ENCODE data around the gene GAB2. TPM values are rescaled to one million over a fixed set of nuclear protein-coding genes. Genes with fewer than 3 reads are reported as not detected.
A peak's percentile ranks its signal among the peaks of the same experiment; 100 is the strongest.
"Not testable (repeated sequence)": the region's sequence is repeated elsewhere in the genome, so short reads cannot be mapped to it uniquely, and the experiment has no call there.

Gene GAB2
- total RNA-seq, 4 donors from 2014 or later: 8.1 to 18.1 (median 13.4) TPM

DNA sequence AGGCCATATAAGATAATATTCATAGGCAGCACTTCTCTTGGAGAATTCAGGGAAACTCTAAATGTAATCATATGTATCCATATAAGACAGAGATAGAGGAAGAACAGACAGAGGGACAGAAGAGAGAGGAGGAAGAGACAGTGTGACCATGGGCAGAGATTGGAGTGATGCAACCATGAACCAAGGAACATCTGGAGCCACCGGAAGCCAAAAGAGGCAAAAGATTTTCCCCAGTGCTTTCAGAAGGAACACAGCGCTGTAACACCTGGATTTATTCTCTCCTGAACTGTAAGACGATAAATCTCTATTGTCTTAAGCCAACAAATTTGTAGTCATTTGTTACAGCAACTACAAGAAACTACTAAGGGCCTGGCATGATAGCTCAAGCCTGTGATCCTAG lies 57.7 kb downstream of the GAB2 start:
- 88 to 98% methylated on average over 3 of the region's 3 CpGs for WGBS, 2 donors

DNA sequence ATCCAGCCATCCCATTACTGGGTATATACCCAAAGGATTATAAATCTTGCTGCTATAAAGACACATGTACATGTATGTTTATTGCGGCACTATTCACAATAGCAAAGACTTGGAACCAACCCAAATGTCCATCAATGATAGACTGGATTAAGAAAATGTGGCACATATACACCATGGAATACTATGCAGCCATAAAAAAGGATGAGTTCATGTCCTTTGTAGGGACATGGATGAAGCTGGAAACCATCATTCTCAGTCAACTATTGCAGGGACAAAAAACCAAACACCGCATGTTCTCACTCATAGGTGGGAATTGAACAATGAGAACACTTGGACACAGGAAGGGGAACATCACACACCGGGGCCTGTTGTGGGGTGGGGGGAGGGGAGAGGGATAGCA lies 59.7 kb downstream of the GAB2 start:
- H3K27me3 ChIP-seq; intact Hi-C loops (cut with DNase I); H3K27ac ChIP-seq; DNase-seq; H3K4me3 ChIP-seq (replicated peaks in 1 of 3); H3K36me3 ChIP-seq; H3K9me3 ChIP-seq: not testable (repeated sequence)
- peaks cover 4 to 17% of the 10 kb centered on the region in 2 donors for H3K4me1 ChIP-seq
- 83 to 92% methylated on average over 2 to 3 of the region's 3 CpGs for WGBS, 2 donors

More for the DNA sequence above, 57.7 kb downstream of the GAB2 start:
- Histone ChIP-seq H3K27ac (no peak overlapping the region), H3K4me1 (peaks cover under 1 to 6% of the 10 kb centered on the region in 2 donors), H3K27me3 (no peaks in the 10 kb centered on the region), H3K36me3 (no peaks in the 10 kb centered on the region), H3K9me3 (no peaks in the 10 kb centered on the region), H3K4me3 (replicated peaks in 1 of 3) (no peak overlapping the region)
- DNase-seq: no peak
- intact Hi-C loops (cut with DNase I): no loop called here
- TF ChIP-seq POLR2A (IDR thresholded peaks at IDR 0.05): no peak
- no peak for TF ChIP-seq CTCF (IDR thresholded peaks at IDR 0.05)

DNA sequence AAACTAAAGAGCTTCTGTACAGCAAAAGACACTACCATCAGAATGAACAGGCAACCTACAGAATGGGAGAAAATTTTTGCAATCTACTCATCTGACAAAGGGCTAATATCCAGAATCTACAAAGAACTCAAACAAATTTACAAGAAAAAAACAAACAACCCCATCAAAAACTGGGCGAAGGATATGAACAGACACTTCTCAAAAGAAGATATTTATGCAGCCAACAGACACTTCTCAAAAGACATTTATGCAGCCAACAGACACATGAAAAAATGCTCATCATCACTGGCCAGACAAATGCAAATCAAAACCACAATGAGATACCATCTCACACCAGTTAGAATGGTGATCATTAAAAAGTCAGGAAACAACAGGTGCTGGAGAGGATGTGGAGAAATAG lies 60.2 kb downstream of the GAB2 start:
- intact Hi-C loops (cut with DNase I); H3K27me3 ChIP-seq; H3K36me3 ChIP-seq; H3K9me3 ChIP-seq; H3K27ac ChIP-seq; H3K4me3 ChIP-seq (replicated peaks in 1 of 3); DNase-seq: not testable (repeated sequence)
- 93 to 97% methylated on average over 1 of the region's 1 CpG for WGBS, 2 donors
- H3K4me1 ChIP-seq: peaks cover 4 to 21% of the 10 kb centered on the region in 2 donors

- WGBS, 2 donors: 94 to 96% methylated on average over 3 of the region's 3 CpGs
- H3K36me3 ChIP-seq; H3K27ac ChIP-seq; intact Hi-C loops (cut with DNase I); H3K9me3 ChIP-seq; H3K4me3 ChIP-seq (replicated peaks in 1 of 3); DNase-seq; H3K27me3 ChIP-seq: not testable (repeated sequence)
- peaks cover 4 to 35% of the 10 kb centered on the region in 2 donors for H3K4me1 ChIP-seq
These were observed 61.9 kb downstream of the GAB2 start for GRCh38 chr11:78355742-78356141.

GRCh38 chr11:78355309-78355705 lies 62.3 kb downstream of the GAB2 start:
- TF ChIP-seq POLR2A (IDR thresholded peaks at IDR 0.05) (no peak), CTCF (IDR thresholded peaks at IDR 0.05) (no peak)
- H3K27ac ChIP-seq: no peak overlapping the region

DNA sequence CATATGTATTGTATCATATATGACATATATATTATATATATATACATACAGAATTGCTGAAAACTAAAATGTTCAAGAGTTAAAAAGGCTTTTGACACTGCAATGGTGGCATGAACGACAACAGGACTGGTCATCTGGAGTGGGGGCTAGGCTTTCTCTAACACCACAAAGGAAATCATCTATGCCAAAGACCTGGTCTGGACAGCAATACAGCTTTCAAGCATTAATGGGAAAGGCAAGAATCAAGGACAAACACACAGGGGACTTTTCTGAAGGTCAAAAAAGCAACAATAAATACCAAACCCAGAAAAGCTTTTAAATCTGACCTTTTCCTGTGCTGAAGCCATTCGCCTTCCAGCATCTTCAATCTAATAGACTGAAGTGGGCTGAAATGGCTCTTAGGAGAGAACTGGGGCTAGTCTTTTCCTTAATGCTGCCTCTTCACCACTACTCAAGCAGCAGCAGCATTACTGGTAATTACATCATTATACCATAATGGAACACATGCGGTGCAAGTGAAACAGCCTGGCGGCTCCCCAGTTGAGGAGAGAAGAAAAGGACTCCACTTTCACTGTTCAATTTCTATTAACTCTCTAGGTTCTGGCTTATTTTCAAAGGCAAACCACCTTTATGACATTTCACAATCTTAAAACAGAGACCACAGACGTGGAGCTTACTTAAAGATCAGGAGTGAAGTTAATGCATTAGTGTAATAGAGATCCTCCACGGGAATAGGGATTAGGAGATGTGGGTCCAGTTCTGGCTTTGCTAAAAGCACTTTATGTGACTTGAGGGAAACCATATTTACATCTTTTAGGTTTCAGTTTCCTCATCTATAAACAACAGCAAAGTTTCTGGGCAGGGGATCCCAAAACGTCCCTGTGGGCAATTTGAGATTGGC lies 63.0 kb downstream of the GAB2 start:
- intact Hi-C loops (cut with DNase I): no loop called here
- Histone ChIP-seq H3K4me3 (replicated peaks in 1 of 3) (no peak overlapping the region), H3K9me3 (no peaks in the 10 kb centered on the region), H3K27me3 (no peaks in the 10 kb centered on the region), H3K4me1 (peaks cover 13 to 43% of the 10 kb centered on the region in 2 donors), H3K27ac (peak overlapping the region in 1 of 3 donors; percentile 31), H3K36me3 (no peaks in the 10 kb centered on the region)
- DNase-seq: peak in 1 of 2 donors; percentile 11
- TF ChIP-seq CTCF (IDR thresholded peaks at IDR 0.05) (no peak), POLR2A (IDR thresholded peaks at IDR 0.05) (no peak)
- 47 to 50% methylated on average over 7 of the region's 7 CpGs for WGBS, 2 donors

More at GRCh38 chr11:78355309-78355705, 62.3 kb downstream of the GAB2 start:
- H3K27me3 ChIP-seq: no peaks in the 10 kb centered on the region
- no peak overlapping the region for H3K4me3 ChIP-seq (replicated peaks in 1 of 3)
- 90 to 93% methylated on average over 6 of the region's 6 CpGs for WGBS, 2 donors
- peaks cover 7 to 37% of the 10 kb centered on the region in 2 donors for H3K4me1 ChIP-seq
- no peaks in the 10 kb centered on the region for H3K9me3 ChIP-seq
- no peaks in the 10 kb centered on the region for H3K36me3 ChIP-seq
- intact Hi-C loops (cut with DNase I): no loop called here
- DNase-seq: no peak

Data from thyroid gland (tissue), 4 donors.